ENCODE measurements around the gene DYSF.

DYSF gene

GRCh38 chr2:71671203-71671854, 218.0 kb downstream of the DYSF start:
- Histone ChIP-seq H4K20me1 (ENCODE audit: insufficient read depth) (no peaks in the 10 kb centered on the region), H3K27me3 (ENCODE audit: insufficient read depth, low read depth) (no peaks in the 10 kb centered on the region), H3K4me3 (IDR thresholded peaks at IDR 0.05; ENCODE audit: insufficient read depth, low read depth, low read length) (no peak overlapping the region), H3K4me2 (no peak overlapping the region), H3K9ac (no peak overlapping the region), H2AFZ (ENCODE audit: low read depth) (no peak overlapping the region), H3K36me3 (ENCODE audit: insufficient read depth) (no peaks in the 10 kb centered on the region), H3K27ac (no peak overlapping the region), H3K4me1 (ENCODE audit: low read depth, poor library complexity, severe bottlenecking) (no peaks in the 10 kb centered on the region), H3K79me2 (ENCODE audit: insufficient read depth, low read depth) (no peaks in the 10 kb centered on the region)
- TF ChIP-seq CTCF (conservative IDR thresholded peaks at IDR 0.05; ENCODE audit: low read depth, low read length) = no peak

- Histone ChIP-seq H3K4me1 (ENCODE audit: low read depth, poor library complexity, severe bottlenecking) (no peaks in the 10 kb centered on the region), H3K27ac (no peak overlapping the region), H3K4me2 (no peak overlapping the region), H3K9ac (no peak overlapping the region), H3K79me2 (ENCODE audit: insufficient read depth, low read depth) (no peaks in the 10 kb centered on the region), H3K36me3 (ENCODE audit: insufficient read depth) (no peaks in the 10 kb centered on the region), H4K20me1 (ENCODE audit: insufficient read depth) (no peaks in the 10 kb centered on the region), H3K4me3 (IDR thresholded peaks at IDR 0.05; ENCODE audit: insufficient read depth, low read depth, low read length) (no peak overlapping the region), H3K27me3 (ENCODE audit: insufficient read depth, low read depth) (no peaks in the 10 kb centered on the region), H2AFZ (ENCODE audit: low read depth) (no peak overlapping the region)
- TF ChIP-seq CTCF (conservative IDR thresholded peaks at IDR 0.05; ENCODE audit: low read depth, low read length) = no peak
Observed at GRCh38 chr2:71671895-71672825, 218.8 kb downstream of the DYSF start.

- H3K27me3 ChIP-seq (ENCODE audit: insufficient read depth, low read depth) = no peaks in the 10 kb centered on the region
- TF ChIP-seq CTCF (conservative IDR thresholded peaks at IDR 0.05; ENCODE audit: low read depth, low read length) = no peak
- H3K27ac ChIP-seq = no peak overlapping the region
- no peaks in the 10 kb centered on the region for H3K79me2 ChIP-seq (ENCODE audit: insufficient read depth, low read depth)
- H3K4me1 ChIP-seq (ENCODE audit: low read depth, poor library complexity, severe bottlenecking) = no peaks in the 10 kb centered on the region
- no peaks in the 10 kb centered on the region for H3K36me3 ChIP-seq (ENCODE audit: insufficient read depth)
- H3K9ac ChIP-seq = no peak overlapping the region
- no peak overlapping the region for H3K4me2 ChIP-seq
- no peaks in the 10 kb centered on the region for H4K20me1 ChIP-seq (ENCODE audit: insufficient read depth)
- no peak overlapping the region for H3K4me3 ChIP-seq (IDR thresholded peaks at IDR 0.05; ENCODE audit: insufficient read depth, low read depth, low read length)
- no peak overlapping the region for H2AFZ ChIP-seq (ENCODE audit: low read depth)
Observed at GRCh38 chr2:71672826-71673795, 219.8 kb downstream of the DYSF start.

- Histone ChIP-seq H3K79me2 (ENCODE audit: insufficient read depth, low read depth) (no peaks in the 10 kb centered on the region), H4K20me1 (ENCODE audit: insufficient read depth) (no peaks in the 10 kb centered on the region), H3K9ac (no peak overlapping the region), H3K4me2 (no peak overlapping the region), H3K4me1 (ENCODE audit: low read depth, poor library complexity, severe bottlenecking) (no peaks in the 10 kb centered on the region), H2AFZ (ENCODE audit: low read depth) (no peak overlapping the region), H3K36me3 (ENCODE audit: insufficient read depth) (no peaks in the 10 kb centered on the region), H3K27ac (no peak overlapping the region), H3K4me3 (IDR thresholded peaks at IDR 0.05; ENCODE audit: insufficient read depth, low read depth, low read length) (no peak overlapping the region), H3K27me3 (ENCODE audit: insufficient read depth, low read depth) (no peaks in the 10 kb centered on the region)
- no peak for TF ChIP-seq CTCF (conservative IDR thresholded peaks at IDR 0.05; ENCODE audit: low read depth, low read length)
Observed at GRCh38 chr2:71674158-71674851, 220.9 kb downstream of the DYSF start.
